ENCODE data around the gene FSTL4.

DNA sequence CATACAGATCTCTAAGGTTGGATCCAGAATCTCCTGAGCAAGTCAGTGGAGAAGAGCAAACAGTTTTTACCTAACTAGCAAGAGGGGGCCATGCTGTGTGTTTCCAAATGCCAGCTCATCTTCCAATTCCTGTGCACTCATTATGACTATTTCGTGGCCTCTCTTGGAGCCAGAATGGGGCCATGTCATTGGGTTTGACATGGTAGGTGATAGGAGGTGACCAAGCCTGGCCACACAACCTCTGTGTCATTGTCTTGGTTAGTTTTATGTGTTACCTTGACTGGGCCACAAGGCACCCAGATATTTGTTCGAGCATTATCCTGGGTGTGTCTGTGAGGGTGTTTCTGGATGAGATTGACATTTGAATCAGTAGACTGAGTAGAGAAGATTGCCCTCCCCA, 354.4 kb downstream of the FSTL4 start:
- TF ChIP-seq, protein P1, sequence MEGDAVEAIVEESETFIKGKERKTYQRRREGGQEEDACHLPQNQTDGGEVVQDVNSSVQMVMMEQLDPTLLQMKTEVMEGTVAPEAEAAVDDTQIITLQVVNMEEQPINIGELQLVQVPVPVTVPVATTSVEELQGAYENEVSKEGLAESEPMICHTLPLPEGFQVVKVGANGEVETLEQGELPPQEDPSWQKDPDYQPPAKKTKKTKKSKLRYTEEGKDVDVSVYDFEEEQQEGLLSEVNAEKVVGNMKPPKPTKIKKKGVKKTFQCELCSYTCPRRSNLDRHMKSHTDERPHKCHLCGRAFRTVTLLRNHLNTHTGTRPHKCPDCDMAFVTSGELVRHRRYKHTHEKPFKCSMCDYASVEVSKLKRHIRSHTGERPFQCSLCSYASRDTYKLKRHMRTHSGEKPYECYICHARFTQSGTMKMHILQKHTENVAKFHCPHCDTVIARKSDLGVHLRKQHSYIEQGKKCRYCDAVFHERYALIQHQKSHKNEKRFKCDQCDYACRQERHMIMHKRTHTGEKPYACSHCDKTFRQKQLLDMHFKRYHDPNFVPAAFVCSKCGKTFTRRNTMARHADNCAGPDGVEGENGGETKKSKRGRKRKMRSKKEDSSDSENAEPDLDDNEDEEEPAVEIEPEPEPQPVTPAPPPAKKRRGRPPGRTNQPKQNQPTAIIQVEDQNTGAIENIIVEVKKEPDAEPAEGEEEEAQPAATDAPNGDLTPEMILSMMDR (IDR thresholded peaks at IDR 0.05 in 4 of 5, conservative IDR thresholded peaks at IDR 0.05 in 1 of 5): no peak
- TF ChIP-seq POLR2A (IDR thresholded peaks at IDR 0.05): no peak

Data from gastrocnemius medialis (tissue), 4 donors.